Measurements from ENCODE around the gene RBM11.

DNA sequence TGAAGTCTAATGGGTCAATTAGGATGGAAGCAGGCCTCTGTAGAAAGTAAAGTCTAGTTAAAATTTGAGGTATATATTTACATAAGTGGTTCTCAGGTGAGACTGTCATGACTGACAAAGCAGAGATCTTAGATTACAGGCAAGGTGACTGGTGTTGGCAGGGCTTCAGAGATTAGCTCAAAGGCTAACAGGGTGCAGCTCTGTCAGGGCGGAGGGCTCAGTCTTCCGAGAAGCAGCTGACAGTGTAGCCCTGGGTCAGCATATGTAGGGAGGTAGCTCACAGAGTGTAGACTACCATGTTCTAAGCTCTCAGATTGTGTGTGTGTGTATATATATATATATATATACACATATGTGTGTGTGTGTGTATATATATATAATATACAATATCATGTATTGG, 54.7 kb downstream of the RBM11 start:
- TF ChIP-seq, protein P1, sequence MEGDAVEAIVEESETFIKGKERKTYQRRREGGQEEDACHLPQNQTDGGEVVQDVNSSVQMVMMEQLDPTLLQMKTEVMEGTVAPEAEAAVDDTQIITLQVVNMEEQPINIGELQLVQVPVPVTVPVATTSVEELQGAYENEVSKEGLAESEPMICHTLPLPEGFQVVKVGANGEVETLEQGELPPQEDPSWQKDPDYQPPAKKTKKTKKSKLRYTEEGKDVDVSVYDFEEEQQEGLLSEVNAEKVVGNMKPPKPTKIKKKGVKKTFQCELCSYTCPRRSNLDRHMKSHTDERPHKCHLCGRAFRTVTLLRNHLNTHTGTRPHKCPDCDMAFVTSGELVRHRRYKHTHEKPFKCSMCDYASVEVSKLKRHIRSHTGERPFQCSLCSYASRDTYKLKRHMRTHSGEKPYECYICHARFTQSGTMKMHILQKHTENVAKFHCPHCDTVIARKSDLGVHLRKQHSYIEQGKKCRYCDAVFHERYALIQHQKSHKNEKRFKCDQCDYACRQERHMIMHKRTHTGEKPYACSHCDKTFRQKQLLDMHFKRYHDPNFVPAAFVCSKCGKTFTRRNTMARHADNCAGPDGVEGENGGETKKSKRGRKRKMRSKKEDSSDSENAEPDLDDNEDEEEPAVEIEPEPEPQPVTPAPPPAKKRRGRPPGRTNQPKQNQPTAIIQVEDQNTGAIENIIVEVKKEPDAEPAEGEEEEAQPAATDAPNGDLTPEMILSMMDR (IDR thresholded peaks at IDR 0.05): no peak
- TF ChIP-seq POLR2A (IDR thresholded peaks at IDR 0.05) (no peak), POLR2AphosphoS5 (IDR thresholded peaks at IDR 0.05) (no peak), EP300 (IDR thresholded peaks at IDR 0.05) (no peak)

Measured in upper lobe of left lung (tissue), 4 donors.